CD4-positive, alpha-beta T cell treated with Interleukin-21 for 1 hour (primary cell): ENCODE data around the gene JUN.

Experiments used
- DNase-seq: peaks from one replicate; pipeline ENCODE4 v3.0.0-alpha.2; 2020

JUN gene

DNA sequence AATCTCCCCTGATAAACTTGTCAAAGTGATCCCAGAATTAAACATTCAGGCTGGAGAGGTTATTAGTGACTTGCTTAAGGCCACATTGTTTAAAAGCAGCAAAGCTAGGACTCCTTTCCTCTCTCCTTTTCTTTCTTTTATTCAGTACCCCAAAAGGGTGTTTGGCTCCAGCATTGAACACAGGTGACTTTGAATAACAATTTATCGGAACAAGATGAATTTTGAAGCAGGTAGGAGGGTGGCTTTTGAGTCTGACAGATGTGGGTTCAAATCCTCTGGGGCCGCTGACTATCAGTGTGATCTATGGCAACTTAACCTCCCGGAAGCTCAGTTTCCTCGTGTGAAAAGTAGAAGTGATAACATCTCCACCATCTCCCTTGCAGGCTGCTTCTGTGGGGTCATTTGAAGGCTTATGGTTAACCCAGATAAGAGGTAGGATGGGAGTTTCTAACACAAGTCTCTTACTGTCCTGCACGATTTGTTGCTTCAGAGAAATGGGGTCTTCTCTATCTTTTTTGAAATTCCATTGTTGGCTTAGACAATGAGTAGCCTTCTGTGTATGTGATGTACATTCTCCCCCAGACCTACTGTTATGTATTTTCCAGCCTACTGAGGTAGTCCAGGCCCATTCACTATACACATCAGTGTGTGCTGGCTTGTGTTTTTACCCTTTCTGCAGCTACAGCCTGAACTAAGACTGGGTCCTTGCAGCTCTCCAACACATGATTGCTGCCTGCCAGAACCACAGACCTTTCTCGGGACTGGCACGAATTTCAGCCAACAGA lies 29.0 kb downstream of the JUN start:
- DNase-seq: peak; percentile 63

DNA sequence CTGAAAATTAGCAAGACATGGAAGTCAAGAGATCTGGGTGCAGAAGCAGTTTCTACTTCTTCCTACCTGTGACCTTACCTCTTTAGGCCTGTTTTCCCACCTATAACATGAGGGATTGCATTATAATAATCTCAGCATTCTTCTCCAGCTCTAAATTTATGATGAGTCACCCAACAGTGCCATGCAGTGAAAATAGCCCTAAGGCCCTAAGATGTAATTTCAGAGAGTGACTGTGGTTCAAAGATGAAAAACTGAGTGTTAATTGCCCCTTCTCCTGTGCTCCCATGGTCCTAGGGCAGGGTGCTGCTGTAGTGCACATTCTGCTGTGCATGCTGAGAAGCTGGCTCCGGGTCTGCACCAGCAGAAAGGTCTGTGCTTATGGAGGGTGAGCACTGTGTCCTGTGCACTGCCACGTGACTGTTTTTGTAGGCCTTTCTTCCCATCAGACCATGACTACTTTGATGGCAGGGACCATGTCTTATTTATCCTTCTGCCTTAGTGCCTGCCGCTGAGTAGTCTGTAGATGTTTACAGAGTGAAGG lies 29.7 kb downstream of the JUN start:
- DNase-seq: no peak

DNA sequence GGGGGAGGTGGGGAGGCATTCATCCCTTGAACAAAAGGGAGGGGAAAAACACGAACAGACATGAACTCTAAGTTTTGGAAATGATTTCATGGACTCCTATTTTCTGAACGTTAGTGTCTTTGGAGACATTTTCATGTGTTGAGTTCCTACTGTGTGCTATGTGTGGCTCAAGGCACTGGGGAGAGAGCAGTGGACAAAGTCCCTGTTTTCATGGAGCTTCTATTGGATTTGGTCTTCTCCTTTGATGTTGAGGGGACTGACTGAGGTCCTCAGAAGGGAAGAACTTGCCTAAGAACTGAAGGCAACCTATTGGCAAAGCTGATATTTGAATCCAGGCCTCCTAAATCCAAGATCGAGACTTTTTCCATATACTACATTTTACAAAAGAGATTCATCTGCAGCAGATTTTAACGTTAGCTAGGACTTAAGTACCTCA lies 30.4 kb downstream of the JUN start:
- no peak for DNase-seq

DNA sequence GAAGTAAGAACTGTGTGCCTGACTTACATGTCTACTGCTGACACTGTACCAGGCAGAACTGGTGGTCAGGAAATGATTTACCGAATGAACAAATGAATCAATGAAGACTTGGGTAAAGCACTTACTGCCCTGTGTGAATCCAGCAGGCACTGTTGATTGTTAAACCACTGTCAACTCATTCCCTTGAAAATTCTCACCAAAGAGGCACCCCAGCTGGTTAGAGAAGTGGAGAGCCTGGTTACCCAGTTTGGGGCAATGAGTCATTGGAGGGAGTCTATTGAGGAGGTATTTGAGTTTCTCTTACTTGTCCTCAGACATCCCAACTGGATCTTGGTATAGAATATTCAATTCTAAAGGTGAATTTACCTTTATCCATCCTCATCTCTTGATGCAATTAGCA lies 34.2 kb downstream of the JUN start:
- no peak for DNase-seq

DNA sequence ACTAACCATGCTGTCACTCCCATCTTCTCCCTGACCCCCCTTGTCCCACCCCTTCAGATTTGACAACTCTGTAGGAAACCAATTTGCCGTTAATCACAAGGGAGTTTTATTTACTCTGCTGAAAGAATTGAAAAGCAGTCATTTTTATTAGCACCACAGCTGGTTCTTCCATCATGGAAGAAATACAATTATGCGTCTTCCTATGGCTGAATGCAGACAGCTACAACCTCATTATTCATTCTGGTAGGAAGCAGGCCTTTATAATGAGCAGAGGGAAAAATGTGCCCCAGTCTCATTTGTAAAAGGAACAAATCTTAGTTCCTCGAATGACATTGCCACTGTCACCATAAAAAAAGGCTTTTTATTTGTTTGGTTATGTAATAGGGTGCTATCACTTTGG lies 35.2 kb downstream of the JUN start:
- DNase-seq: no peak

DNA sequence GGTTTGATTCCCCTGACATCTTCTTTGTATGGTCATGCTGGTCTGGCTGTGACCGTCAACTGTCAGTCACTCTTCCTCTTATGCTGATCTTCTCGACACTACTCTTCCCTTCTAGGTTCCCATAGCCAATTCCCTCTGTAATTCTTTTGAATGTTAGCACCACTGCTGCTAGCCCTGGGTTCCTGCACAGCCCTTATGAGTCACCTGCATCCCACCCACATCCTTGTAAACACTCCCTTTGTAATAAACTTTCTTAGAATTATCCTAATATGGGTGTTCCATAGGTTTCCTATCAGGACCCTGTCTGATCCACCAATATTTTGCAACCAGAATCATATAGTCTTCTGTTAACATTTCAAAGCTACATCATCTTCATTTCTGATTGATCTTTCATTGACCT lies 37.1 kb downstream of the JUN start:
- no peak for DNase-seq

DNA sequence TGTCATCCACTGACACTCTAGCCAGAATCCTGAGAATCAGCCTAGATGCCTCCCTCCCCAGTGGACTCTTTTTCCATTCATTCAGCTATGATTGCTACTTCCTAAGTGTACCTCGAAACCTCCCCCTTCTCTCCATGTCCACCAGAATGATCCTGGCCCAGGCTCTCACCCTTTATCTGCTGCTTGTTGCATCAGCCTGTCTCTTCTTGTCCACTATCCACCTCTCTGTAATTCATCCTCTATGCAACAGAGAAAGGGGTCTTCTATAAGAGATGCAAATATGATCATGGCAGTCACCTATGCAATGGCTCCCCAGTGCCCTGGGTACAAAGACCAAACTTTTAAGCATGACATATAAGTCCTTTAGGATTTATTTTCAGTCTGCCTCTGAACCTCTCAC lies 37.7 kb downstream of the JUN start:
- DNase-seq: no peak

DNA sequence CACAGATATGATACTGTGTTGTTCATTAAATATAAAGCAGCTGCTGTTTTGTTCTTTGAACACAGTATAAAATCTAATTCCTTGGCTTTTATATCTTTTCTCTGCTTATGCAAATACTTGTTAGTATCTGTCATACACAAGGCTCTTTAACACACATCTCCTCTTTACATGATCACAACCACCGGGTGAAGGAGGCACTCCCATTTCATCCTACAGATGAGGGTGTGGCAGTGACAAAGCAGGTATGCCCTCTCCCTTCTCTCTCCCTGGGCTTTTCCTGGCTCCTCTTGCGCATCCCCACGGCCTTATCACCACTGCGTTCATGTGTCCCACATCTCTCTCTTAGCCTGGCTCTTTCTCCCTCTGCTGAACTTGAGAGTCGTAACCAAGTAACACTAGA lies 38.2 kb downstream of the JUN start:
- no peak for DNase-seq

DNA sequence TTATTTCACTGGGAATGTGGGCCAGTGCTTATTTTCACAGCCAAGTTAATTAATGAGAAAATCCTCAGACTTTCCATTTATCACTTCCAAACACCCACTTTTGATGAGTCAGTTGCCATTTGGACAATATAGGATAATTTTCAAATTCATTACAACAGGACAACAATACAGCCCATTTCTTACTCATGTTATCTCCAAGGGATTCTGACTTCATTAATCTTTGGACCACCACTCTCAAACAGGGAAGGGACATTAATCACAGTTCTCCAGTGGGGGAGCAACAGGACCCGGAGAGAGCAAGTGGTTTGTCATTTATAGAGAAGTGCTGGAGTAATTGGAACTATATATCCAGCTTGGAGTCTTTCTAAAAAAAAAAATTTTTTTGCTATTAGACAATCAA lies 38.7 kb downstream of the JUN start:
- no peak for DNase-seq

DNA sequence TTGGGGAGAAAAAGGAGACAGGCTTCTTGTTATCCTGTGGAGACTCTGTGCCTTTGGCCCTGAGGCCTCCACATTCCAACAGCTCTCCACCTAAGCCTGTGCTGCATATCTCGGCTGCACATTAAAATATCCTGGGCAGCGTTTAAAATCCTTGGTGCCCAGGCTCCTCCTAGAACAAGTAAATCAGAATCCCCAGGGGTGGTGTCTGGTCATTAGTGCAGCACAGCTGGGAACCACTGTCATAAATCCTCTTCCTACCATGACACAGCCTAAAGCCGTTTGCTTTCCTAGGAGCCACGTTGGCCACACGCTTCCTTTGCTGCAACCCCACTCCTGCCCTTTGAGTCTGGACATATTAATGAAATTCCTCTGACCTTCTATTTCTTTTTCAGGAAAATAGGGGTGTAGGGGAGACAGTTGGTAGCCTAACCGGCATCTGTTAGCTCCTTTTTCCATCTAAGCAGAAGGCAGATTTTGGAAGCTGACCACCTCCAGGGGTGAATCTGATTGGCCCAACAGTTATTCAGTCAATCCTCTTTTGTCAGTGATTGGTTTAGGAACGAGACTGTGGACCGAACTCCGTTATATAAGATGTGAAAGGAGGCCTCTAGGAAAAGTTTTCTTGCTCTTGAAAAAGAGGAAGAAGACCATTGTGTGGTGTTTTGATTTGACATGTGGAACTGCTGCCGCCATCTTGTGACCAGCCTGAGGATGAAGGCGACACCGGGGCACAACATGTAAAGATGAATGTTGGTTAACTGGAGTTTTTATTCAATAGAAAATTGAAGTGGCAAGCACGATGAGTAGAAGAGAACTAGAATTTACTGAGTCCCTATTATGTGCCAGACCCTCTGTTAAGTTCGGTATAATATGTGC lies 41.9 kb downstream of the JUN start:
- DNase-seq: no peak

DNA sequence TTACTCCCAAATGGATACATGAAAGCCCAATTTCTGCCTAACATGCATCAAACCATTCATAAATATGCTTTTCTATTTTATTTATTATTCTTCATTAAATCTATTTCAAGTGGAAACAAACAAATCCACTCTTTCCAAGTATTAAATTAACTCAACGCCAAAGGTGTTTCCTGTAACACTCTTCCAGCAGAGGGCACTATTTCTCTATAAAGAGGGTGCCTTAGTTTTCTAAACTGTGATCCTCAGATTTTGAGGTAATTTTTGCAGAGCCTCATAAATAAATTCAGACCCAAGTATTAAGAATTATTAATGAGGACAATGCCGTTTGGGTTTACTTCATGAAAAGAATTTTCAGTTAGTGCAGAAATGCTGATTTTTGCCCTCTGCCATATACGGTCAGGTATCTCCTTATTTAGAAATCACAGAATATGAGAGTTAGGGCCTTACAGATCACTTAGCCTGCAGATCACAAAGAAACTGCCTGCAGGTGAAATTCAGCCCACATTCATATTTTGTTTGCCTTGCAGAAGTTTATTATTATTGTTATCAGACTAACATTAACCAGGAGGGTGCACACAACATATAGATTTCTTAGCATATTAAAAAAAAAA lies 43.9 kb downstream of the JUN start:
- DNase-seq: peak; percentile 72

DNA sequence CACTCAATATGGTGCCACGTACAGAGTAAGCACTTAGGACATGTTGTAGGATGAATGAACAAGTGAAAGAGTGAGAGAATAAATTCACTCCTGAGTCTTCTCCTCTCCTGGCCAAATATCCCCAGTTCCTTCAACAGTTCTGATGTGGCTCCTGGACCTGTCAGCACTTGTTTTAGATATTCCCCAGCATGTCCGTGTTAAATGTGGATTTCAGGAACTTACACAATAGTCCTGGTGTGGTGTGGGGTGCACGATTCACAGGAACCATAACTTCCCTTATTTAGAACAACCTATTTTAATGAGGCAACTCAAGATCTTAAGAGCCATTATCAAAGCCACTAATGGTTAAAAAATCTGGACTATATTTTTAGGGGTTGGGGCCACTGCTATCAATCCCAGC lies 45.0 kb downstream of the JUN start:
- no peak for DNase-seq

DNA sequence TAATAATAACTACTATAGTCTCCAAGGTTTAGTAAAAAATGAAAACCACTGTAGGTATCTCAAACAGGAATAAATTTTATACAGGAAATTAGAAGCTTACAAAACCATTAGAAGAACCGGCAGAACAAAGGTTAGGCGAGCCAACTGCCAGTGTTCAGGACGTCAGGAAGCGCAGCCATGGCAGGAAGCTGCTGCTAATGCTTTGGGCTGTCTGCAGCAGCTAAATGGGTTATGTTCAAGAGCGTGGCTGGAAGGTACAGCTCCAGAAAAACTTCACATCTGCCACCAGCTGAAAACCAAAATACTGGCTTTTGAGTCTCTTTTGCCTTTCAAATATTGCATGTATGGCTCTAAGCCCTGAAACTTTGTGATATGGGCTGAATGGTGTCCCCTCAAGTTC lies 48.3 kb downstream of the JUN start:
- no peak for DNase-seq

DNA sequence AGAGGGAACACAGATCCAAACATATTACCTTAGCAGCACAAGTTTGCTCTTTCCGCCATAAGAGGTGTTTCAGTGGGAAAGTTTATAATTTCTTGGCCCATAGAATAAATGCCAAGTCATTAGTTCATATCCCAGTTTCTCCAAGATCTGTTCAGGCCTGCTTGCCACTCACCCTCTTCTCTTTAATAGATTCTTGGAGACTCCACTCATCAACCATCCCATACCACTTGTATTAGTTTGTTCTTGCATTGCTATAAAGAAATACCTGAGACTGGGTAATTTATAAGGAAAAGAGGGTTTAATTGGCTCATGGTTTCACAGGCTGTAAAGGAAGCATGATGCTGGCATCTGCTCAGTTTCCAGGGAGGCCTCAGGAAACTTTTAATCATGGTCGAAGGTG lies 49.2 kb downstream of the JUN start:
- no peak for DNase-seq

DNA sequence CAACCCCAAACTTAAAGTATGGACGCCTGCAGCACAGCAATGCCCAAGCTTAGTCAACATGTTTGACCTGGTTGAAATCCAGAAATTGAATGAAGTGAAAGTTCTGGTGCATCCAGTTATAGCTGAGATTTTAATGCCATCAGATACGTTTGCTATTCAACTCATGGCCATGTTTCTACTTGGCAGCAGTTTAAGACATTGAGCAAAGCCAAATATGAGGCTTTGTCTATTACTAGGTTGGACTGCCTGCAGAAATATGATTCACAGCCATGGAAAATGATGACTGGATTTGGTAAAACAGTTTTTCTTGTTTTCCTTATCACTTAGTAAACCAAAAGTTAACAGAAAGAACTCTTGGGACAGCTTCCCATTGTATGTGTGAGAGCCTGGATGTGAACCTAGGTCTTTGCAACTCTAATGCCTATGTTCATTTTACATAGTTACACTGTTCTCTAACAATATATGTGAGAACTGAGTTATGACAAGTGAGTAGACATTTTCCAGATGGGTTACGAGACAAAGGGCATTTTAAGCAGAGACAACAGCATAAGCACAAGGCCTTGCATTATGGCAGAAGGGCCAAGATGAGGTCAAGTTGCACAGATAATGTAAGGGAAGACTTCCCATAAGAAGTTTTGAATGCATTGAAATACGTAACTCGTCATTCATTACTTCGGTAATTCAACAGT lies 51.6 kb downstream of the JUN start:
- DNase-seq: no peak
